ENCODE data around the gene PCOLCE2. TPM values are rescaled to one million over a fixed set of nuclear protein-coding genes. Genes with fewer than 3 reads are reported as not detected.
A peak's percentile ranks its signal among the peaks of the same experiment; 100 is the strongest.

Gene PCOLCE2
- polyA plus RNA-seq, 3 donors: 6.5 to 7.7 (median 6.9) TPM

DNA sequence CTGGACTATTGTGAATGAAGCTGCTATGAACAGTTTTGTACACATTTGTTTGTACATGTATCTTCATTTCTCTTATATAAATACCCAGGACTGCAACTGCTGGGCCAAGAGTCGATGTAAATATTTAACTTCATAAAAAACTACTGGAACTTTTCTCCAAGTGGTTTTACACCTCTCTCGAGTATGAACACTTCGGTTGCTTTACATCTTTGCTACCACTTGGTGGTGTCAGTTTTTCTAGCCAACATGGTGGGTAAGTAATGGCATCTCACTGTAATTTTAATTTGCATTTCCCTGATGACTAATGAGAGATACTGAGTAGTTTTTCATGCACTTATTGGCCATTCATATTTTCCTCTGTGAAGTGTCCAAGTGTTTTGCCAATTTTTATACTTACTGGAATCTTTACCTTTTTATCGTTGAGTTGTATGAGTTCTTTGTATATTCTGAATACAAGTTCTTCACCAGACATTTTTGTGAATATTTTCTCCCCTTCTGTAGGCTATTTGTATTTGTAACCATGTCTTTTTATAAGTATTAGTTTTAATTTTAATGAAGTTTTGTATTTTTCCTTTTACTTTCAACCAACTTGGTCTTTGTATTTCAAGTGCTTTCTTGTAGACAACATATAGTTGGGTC is 44.4 kb downstream of the PCOLCE2 start:
- no peak for DNase-seq (ENCODE audit: extremely low read depth in 1 of 11, low read depth in 9 of 11, low spot score in 4 of 11)

DNA sequence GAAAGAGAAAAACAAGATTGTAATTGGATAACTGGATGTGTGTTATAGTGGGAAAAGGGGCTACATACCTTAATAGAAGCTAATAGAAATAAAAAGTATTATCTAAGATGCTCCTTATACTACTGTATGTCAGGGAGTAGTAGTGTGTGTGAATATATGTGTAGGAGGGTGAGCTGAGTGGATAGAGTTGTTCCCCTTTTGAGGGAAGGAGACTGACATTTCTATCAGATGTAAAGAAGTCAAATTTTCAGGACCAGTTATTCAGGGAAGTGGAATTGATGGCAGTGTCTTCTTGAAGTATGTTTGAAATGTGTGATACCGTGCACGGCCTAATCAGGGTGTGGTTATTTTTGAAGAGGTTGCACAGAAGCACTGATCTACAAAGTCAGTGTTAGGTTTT is 49.1 kb downstream of the PCOLCE2 start:
- DNase-seq (ENCODE audit: extremely low read depth in 1 of 11, low read depth in 9 of 11, low spot score in 4 of 11): no peak

DNA sequence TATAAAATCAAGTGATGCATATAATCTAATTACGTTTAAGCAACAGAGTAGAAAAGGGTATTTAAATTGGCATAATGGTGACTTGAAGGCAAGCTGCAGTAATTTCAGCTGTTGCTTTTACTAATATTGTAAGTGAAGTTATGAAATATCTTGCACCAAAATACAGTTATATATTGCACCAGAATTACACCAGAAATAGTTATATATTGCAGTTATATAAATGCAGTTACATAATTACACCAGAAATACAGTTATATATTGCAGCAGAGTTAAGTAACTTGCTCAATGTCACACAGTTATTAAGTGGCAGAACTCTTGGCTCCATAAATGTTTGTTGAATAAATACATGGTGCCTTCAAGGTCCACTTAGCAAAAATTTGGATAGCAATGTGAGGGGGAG is 51.4 kb downstream of the PCOLCE2 start:
- DNase-seq (ENCODE audit: extremely low read depth in 1 of 11, low read depth in 9 of 11, low spot score in 4 of 11): no peak

DNA sequence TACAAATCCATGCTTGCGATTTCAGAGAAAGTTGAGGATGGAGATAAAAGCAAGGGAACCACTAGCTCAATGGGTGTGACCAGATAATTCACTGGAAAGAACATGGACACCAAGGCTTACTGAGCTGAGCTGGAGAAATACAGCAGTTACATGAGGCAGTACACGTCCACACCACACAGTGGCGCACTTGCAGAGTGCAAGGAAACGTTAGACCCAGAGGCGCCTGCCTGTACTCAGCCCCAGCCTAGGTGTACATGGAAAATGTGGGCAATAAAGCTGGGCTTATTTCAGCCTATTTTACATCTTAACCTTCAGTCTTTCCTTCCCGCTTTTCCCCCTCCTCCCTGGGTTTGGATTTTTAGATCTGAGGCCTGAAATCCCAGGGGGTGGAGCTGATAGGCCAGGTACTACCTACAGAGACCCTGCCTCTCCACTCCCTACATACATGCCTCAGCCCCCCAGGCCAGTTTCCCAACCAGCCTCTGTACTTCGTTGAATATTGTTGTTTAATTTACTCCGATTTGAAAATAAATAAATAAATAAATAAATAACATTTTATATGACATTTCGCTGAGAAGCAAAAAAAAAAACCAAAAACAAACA is 60.1 kb downstream of the PCOLCE2 start:
- peak; percentile 38 to 73 (median 64) for DNase-seq (ENCODE audit: extremely low read depth in 1 of 11, low read depth in 9 of 11, low spot score in 4 of 11)

DNA sequence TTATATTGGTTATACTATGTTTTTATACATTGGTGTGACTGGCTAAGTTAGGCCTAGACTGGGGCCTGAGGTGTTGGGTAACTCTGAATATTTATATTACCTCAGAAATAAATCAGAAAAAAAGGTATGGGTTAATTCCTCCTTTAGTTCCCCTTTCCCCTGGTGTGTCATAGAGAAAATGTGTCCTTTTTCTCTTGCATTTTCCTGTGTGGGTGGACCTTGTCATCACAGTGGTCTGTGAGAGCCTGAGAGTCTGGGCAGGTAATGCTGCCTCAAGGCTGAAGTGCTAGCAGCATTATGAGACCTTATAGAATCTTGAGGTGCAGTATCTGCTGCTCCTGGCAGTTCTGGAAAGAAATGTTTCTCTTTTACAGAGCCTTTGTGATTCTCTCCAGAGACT is 69.7 kb downstream of the PCOLCE2 start:
- no peak for DNase-seq (ENCODE audit: extremely low read depth in 1 of 11, low read depth in 9 of 11, low spot score in 4 of 11)

DNA sequence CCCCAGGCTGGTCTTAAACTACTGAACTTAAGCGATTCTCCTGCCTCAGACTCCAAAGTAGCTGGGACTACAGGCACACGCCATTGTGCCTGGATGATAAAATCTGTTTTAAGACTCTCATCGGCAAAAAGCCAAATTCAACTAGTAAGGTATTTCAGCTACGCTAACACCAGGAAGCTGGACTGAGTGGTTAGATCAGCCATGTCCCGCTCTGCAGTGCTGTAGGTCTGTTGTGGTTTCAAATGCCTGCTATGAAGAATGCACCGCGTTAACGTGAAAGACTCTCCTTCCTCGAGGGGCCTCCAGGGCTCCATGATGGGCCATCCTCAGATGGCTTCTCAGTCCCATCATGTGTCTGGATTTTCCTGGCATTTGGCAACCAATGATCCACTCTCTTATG is 70.2 kb downstream of the PCOLCE2 start:
- DNase-seq (ENCODE audit: extremely low read depth in 1 of 11, low read depth in 9 of 11, low spot score in 4 of 11): no peak

DNA sequence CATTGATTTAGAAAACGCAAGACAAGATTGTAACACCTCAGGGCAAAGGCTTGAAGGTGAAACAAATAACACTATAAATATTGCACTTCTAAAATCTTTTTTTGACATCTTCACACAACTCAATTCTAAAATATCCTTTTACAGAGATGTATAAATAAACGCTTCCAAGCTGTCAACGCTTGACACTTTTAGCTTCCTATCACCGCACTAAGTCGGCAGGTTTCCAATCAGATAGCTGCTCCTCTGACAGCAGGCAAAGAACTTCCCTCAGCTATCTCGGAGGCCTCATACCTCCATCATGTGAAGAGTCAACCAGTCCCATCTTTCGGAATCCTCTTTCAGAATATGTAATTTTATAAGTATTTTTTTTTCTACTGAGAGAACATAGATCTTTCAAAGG is 71.0 kb downstream of the PCOLCE2 start:
- no peak for DNase-seq (ENCODE audit: extremely low read depth in 1 of 11, low read depth in 9 of 11, low spot score in 4 of 11)

DNA sequence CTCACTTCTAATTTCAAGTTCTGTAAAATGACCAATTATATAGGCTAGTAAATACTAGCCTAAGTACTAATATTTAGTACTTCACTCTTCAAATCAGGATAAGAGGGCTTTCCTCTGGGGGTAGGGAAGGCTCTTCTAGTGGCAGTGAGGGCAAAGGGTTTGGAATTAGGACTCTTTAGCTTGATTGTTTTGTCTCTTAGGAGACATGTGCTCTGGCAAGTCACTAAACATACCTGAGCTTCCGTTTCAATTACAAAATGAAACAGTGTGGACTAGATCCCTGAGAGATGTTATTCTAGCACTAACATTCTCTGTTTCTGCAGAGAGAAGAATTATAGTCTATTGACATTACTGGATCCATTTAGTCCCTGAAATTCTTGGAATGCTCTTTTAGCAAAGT is 71.5 kb downstream of the PCOLCE2 start:
- no peak for DNase-seq (ENCODE audit: extremely low read depth in 1 of 11, low read depth in 9 of 11, low spot score in 4 of 11)

DNA sequence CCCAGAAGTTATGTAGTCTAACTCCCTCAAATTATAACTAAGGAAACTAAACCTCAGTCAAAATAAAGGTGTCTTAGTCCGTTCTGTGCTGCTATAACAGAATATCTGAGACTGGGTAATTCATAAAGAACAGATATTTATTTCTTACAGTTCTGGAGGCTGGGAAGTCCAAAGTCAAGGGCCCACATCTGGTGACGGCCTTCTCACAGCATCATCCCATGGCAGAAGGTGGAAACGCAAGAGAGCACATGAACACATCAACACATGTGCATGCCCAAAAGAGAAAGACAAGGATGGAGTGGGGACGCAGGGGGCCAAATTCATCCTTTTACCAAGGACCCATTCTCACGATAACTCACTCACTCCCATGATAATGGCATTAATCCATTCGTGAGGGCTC is 73.1 kb downstream of the PCOLCE2 start:
- DNase-seq (ENCODE audit: extremely low read depth in 1 of 11, low read depth in 9 of 11, low spot score in 4 of 11): no peak

DNA sequence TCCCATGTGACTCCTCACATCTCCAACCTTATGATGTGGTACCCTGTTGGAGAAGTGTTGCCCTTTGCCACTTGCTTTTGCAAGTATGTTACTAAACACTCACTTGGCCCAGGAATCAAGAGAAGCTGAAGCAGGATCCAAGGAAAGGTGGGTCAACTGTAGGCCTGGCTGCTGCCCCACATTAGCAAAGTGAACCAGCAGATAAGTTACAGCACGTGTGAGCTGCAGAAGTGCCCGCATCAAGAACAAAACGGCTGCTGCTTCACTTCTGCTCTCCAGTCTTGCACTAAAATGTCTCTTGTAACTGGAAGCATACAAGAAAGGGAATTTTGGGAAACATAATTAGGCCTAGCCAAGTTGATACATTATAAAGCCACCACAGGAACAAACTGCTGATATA is 79.6 kb downstream of the PCOLCE2 start:
- no peak for DNase-seq (ENCODE audit: extremely low read depth in 1 of 11, low read depth in 9 of 11, low spot score in 4 of 11)

DNA sequence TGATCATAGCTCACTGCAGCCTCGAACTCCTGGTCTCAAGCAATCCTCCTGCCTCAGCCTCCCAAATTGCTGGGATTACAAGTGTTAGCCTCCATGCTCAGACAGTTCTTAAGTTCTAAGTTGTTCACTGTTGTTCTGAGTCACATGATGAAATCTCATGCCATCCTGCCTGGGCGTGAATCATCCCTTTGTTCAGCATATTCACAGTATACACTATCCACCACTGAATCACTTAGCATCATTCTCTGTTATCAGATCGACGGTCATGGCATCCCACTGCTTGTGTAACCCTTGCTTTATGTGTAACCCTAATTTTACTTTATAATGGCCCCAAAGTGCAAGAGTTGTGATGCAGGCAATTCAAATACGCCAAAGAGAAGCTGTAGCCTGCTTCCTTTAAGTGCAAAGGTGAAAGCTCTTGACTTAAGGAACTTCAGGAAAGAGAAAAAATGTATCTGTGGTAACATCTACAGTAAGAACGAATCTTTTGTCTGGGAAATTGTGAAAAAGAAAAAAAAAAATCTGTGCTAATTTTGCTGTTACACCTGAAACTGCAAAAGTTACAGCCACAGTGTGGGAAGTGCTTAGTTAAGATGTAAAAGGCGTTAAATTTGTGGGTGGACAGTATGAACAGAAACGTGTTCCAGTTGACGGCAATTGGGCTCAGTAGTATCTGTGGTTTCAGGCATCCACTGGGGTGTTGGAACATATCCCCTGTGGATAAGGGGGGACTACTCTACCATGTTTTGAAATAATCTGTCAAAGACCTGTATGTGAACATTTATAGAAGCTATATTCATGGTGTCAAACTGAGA is 80.6 kb downstream of the PCOLCE2 start:
- DNase-seq (ENCODE audit: extremely low read depth in 1 of 11, low read depth in 9 of 11, low spot score in 4 of 11): no peak

DNA sequence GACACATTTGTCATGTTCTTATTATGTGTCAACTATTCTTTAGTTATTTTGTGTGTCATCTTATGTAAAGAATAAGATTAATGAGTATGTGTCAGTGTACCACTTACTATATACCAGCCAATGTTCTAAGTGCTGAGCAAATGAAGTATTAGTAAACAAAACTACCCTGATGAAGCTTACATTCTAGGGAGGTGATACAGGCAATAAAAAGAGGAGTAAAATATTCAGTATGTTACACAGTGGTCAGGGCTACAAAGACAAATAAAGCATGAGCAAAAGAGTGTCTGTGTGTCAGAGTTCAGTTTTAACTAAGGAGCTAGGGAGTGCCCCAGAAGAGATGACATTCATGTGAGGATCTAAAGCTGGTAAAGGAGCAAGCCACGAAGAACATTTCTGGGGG is 86.0 kb downstream of the PCOLCE2 start:
- no peak for DNase-seq (ENCODE audit: extremely low read depth in 1 of 11, low read depth in 9 of 11, low spot score in 4 of 11)

DNA sequence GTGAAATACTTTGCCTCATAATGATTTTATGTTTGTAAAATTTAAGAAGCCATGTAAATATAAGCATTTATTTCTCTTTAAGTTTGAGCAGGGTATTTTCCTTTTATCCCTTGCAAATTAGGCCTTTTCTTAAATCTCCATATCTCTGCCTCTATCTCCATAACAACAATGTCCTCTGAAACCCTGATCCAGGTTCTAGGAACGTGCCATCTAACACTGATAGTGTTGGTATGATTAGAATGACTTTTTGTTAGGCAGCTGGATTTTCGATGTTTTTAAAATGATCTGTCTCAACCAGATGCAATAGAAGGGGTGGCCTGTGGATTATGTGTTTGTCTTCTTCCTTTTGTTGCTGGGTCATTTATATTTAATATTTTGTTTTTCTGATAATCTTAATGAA is 87.1 kb downstream of the PCOLCE2 start:
- no peak for DNase-seq (ENCODE audit: extremely low read depth in 1 of 11, low read depth in 9 of 11, low spot score in 4 of 11)

DNA sequence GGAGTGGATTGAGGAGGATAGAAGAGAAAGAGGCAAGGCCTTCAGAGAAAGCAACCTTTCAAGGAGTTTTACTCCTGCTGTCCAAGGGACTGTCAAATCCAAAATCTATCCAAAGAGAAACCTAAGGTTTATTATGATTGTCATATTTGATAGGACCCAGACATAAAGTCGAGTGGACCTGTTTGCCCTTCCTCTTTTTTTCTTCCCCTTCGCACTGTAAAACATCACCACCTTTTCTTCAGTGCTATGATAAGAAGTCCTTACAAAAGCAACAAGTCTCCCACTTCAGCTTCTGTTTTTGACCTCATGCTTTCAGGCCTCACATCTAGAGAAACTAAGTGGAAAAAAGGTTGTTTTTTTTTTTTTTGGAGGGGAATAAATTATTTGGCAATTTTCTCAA is 92.1 kb downstream of the PCOLCE2 start:
- no peak for DNase-seq (ENCODE audit: extremely low read depth in 1 of 11, low read depth in 9 of 11, low spot score in 4 of 11)

DNA sequence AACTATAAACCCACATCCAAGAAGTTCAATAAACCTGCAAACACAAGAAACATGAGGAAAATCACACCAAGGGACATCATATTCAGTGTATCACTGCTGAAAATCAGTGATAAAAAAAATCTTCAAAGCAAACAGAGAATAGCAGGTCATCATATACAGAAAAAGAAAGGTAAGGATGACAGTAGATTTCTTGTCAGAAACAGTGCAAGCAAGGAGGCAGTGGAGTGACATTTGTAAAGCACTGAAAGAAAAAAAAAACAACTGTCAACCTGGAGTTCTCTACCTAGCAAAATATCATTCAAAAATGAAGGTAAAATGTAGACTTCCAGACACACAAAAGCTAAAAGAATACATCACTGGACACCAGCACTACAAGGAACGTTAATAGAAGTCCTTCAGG is 93.6 kb downstream of the PCOLCE2 start:
- no peak for DNase-seq (ENCODE audit: extremely low read depth in 1 of 11, low read depth in 9 of 11, low spot score in 4 of 11)

DNA sequence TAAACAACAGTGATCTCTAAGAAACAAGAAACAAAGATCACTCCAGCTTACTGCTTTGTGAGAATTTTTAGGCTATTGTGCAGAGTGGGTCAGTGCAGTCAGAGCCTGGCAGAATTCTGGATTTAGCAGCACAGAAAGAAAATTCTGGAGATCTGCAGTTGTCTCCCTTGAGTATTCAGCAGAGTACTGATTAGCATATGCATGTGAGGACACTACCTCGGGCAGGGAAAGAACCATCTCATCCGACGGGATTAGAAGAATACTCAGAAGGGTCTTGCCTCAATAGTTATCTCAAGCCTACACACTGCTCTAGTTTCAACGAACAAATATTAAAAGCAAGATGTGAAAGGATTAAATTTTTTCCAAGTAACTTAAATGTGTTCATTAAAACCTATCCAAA is 94.4 kb downstream of the PCOLCE2 start:
- no peak for DNase-seq (ENCODE audit: extremely low read depth in 1 of 11, low read depth in 9 of 11, low spot score in 4 of 11)

DNA sequence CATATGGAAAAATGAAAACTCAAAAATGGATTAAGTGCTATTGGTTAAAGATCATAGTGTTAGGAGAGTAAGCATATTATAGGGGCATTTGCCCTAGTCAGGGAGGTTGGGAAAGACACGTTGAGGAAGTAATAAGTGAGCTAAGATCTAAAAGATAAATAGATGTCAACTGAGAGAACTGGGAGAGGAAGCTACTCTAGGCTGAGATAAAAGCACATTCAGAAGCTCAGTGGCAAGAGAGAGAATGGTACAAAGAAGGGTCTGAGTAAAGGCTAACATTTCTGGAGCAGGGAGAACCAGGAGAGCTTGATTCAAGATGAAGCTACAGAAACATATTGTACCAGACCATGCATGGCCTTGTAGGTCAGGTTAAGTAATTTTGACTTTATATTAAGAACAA is 101.2 kb downstream of the PCOLCE2 start:
- no peak for DNase-seq (ENCODE audit: extremely low read depth in 1 of 11, low read depth in 9 of 11, low spot score in 4 of 11)

DNA sequence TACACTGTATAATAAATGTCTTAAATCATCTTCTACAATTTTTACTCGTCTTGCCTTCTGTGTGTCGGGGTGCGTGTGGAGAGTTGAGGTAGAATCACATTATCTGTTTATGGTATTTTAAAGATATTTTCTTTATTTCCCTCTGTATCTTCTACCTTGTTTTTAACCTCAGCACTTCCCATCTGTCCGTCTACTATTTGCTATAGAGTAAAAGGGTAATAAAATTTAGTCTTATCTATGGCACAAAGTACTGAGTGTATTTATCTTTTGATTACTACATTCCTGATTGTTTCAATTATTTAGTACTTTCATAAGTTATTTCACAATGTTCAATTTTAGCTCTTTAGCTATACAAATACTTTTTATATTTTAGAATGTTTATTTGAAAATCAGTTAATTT is 102.9 kb downstream of the PCOLCE2 start:
- DNase-seq (ENCODE audit: extremely low read depth in 1 of 11, low read depth in 9 of 11, low spot score in 4 of 11): no peak

DNA sequence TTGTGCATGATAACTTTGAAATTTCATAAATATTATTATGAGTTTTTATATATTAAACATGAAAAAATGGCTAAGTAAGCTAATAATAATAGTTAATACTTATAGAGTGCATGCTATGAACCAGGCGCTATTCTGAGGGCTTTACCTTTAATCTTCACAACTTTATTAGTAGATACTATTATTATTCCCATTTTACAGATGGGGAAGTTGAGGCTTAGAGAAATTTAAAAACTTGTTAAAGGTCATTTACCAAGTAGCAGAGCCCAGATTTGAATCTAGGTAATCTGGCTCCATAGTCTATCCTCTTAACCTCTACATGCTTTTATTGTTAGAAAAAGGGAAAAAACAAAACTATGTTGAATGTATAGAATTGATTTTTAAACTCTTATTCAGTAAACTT is 104.7 kb downstream of the PCOLCE2 start:
- no peak for DNase-seq (ENCODE audit: extremely low read depth in 1 of 11, low read depth in 9 of 11, low spot score in 4 of 11)

DNA sequence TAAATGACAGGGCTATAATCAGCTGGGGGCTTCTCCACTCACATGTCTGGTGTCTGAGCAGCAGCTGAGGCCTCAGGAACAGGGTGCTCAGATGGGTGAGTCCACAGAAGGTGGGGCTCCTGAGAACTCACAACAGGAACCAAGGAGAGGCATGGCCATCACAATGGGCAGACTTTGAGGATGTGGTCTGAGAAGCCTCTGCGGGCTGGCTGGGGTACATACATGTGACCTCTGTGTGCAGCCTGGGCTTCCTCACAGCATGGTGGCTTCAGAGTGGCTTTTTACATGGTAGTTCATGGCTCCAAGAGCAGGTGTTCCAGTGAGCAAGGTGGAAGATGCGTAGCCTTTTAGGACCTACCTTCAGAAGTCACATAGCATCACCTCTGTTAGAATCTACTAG is 106.3 kb downstream of the PCOLCE2 start:
- DNase-seq (ENCODE audit: extremely low read depth in 1 of 11, low read depth in 9 of 11, low spot score in 4 of 11): no peak

DNA sequence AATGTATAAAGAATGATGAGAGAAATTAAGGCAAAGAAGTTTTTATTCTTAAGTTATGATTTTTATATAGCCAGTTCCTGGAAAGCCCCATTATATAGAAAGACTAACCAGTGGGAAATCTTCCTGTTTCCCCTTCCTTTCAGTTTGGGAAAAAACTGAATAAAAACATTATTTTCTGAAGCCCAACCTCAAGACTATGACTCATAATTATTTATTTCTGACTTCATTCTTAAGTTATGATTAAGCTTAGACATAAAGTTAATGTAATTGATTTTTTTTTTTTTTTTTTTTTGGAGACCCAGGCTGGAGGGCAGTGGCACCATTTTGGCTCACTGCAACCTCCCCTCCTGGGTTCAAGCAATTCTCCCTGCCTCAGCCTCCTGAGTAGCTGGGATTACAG is 109.3 kb downstream of the PCOLCE2 start:
- DNase-seq (ENCODE audit: extremely low read depth in 1 of 11, low read depth in 9 of 11, low spot score in 4 of 11): no peak
